Subcutaneous abdominal adipose tissue (tissue), 5 donors: ENCODE data around the gene ARFGEF3.

Experiments used
- H3K27ac ChIP-seq: one replicate; pipeline ENCODE4 v1.7.0; 2013; ENCODE audit warnings: low read depth, mild to moderate bottlenecking, inconsistent platforms, low read length, moderate library complexity
- H3K27me3 ChIP-seq, 5 donors: one replicate each; pipeline ENCODE4 v1.7.0; 2013; ENCODE audit warnings: low read length in 5 of 5, inconsistent platforms in 1 of 5; ENCODE audit not compliant: control insufficient read depth in 5 of 5, insufficient read depth in 4 of 5
- H3K36me3 ChIP-seq, 5 donors: one replicate each; pipeline ENCODE4 v1.7.0; 2013; ENCODE audit warnings: low read length in 5 of 5; ENCODE audit not compliant: control insufficient read depth in 5 of 5, insufficient read depth in 5 of 5
- H3K4me1 ChIP-seq, 5 donors: one replicate each; pipeline ENCODE4 v1.7.0; 2013; ENCODE audit warnings: low read length in 5 of 5, mild to moderate bottlenecking in 3 of 5, moderate library complexity in 1 of 5; ENCODE audit not compliant: control insufficient read depth in 5 of 5, insufficient read depth in 5 of 5
- H3K4me3 ChIP-seq, 5 donors: one replicate each; pipeline ENCODE4 v1.7.0; 2013; ENCODE audit warnings: low read length in 5 of 5, low read depth in 1 of 5
- H3K9ac ChIP-seq, 5 donors: one replicate each; pipeline ENCODE4 v1.7.0; 2013; ENCODE audit warnings: low read length in 5 of 5, mild to moderate bottlenecking in 4 of 5, moderate library complexity in 3 of 5
- H3K9me3 ChIP-seq, 5 donors: one replicate each; pipeline ENCODE4 v1.7.0; 2013; ENCODE audit warnings: low read length in 5 of 5; ENCODE audit not compliant: control insufficient read depth in 5 of 5
- donor health status: healthy.
- donor health status: healthy.
- donor health status: healthy.
- donor health status: healthy.
- donor health status: healthy.

Gene ARFGEF3

DNA sequence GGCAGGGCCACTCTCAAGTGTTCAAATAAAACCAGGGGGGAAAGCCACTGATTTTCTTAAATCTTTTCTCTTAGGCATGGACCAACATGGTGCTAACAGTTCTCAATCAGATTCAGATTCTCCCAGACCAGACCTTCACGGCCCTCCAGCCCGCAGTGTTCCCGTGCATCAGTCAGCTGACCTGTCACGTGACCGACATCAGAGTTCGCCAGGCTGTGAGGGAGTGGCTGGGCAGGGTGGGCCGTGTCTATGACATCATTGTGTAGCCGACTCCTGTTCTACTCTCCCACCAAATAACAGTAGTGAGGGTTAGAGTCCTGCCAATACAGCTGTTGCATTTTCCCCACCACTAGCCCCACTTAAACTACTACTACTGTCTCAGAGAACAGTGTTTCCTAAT, 174.5 kb downstream of the ARFGEF3 start:
- H3K4me1 ChIP-seq, result no peaks in the 10 kb centered on the region
- H3K27me3 ChIP-seq, result no peaks in the 10 kb centered on the region
- H3K4me3 ChIP-seq, result no peak overlapping the region
- H3K9me3 ChIP-seq, result no peaks in the 10 kb centered on the region
- H3K36me3 ChIP-seq, result peaks cover 0 to 4% (median 2%) of the 10 kb centered on the region in 5 donors
- no peak overlapping the region for H3K9ac ChIP-seq
- no peak overlapping the region for H3K27ac ChIP-seq

DNA sequence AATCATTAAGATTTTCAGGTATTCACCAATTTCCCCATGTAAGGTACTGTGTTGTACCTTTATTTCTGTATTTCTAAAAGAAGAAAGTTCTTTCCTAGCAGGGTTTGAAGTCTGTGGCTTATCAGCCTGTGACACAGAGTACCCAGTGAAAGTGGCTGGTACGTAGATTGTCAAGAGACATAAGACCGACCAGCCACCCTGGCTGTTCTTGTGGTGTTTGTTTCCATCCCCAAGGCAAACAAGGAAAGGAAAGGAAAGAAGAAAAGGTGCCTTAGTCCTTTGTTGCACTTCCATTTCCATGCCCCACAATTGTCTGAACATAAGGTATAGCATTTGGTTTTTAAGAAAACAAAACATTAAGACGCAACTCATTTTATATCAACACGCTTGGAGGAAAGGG, 175.3 kb downstream of the ARFGEF3 start:
- no peaks in the 10 kb centered on the region for H3K4me1 ChIP-seq
- H3K27me3 ChIP-seq, result no peaks in the 10 kb centered on the region
- peaks cover 0 to 4% (median 2%) of the 10 kb centered on the region in 5 donors for H3K36me3 ChIP-seq
- H3K27ac ChIP-seq, result no peak overlapping the region
- H3K9me3 ChIP-seq, result no peaks in the 10 kb centered on the region
- no peak overlapping the region for H3K4me3 ChIP-seq
- no peak overlapping the region for H3K9ac ChIP-seq

DNA sequence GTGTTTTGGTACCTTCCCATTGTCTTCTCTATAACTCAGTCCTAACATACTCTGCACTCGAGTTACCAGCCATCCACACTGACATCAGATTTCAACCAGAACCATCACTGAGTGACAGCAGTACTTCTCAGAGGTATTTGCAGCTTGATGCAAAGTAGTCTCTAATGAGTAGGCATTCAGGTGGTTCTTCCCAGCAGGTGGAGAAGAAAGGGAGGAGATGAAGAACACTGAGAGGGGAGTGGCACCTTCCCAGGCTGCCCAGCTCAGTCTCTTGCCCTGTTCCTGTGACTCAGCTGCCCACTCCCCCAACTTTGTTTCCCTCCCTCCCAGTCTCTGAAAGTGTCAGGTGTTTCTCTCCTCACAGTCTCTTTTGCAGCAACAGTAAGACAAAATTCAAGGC, 177.3 kb downstream of the ARFGEF3 start:
- H3K9ac ChIP-seq, result no peak overlapping the region
- H3K4me1 ChIP-seq, result no peaks in the 10 kb centered on the region
- H3K9me3 ChIP-seq, result no peaks in the 10 kb centered on the region
- H3K4me3 ChIP-seq, result no peak overlapping the region
- no peaks in the 10 kb centered on the region for H3K27me3 ChIP-seq
- peaks cover 0 to 4% (median 2%) of the 10 kb centered on the region in 5 donors for H3K36me3 ChIP-seq
- no peak overlapping the region for H3K27ac ChIP-seq

- no peaks in the 10 kb centered on the region for H3K9me3 ChIP-seq
- H3K27ac ChIP-seq, result no peak overlapping the region
- no peaks in the 10 kb centered on the region for H3K27me3 ChIP-seq
- peaks cover 0 to 2% (median 0%) of the 10 kb centered on the region in 5 donors for H3K36me3 ChIP-seq
- H3K4me3 ChIP-seq, result no peak overlapping the region
- no peaks in the 10 kb centered on the region for H3K4me1 ChIP-seq
- no peak overlapping the region for H3K9ac ChIP-seq
These were observed 179.4 kb downstream of the ARFGEF3 start for GRCh38 chr6:138341176-138341575.

- Histone ChIP-seq H3K36me3 (no peaks in the 10 kb centered on the region), H3K4me1 (no peaks in the 10 kb centered on the region), H3K4me3 (no peak overlapping the region), H3K9ac (no peak overlapping the region), H3K27ac (no peak overlapping the region), H3K9me3 (no peaks in the 10 kb centered on the region), H3K27me3 (no peaks in the 10 kb centered on the region)
These were observed 181.4 kb downstream of the ARFGEF3 start for GRCh38 chr6:138343112-138343511.

GRCh38 chr6:138345565-138346285, 184.0 kb downstream of the ARFGEF3 start:
- Histone ChIP-seq H3K27me3 (no peaks in the 10 kb centered on the region), H3K9ac (no peak overlapping the region), H3K27ac (no peak overlapping the region), H3K4me3 (no peak overlapping the region), H3K36me3 (no peaks in the 10 kb centered on the region), H3K9me3 (no peaks in the 10 kb centered on the region), H3K4me1 (no peaks in the 10 kb centered on the region)

GRCh38 chr6:138346302-138347195, 184.8 kb downstream of the ARFGEF3 start:
- no peaks in the 10 kb centered on the region for H3K36me3 ChIP-seq
- H3K4me3 ChIP-seq, result no peak overlapping the region
- no peaks in the 10 kb centered on the region for H3K9me3 ChIP-seq
- no peaks in the 10 kb centered on the region for H3K27me3 ChIP-seq
- H3K4me1 ChIP-seq, result no peaks in the 10 kb centered on the region
- H3K27ac ChIP-seq, result no peak overlapping the region
- H3K9ac ChIP-seq, result no peak overlapping the region

DNA sequence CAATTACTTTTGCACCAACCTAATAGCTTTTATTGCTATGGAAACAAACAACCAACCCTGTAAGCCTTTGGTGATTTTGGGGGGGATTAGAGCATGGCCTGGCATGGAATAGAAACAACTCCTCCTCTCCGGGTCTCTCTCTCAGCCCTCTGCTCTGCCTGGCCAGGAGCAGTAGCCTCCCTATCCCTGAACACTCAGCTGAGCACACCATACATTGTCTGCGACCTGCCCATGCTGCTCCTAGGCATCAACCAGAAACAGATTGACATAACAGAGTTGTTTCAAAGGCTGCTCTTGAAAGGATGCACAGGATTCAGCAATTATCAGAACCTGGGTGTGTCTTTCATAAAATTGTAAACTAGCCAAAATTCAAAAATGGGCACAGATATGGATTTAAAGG, 186.1 kb downstream of the ARFGEF3 start:
- Histone ChIP-seq H3K9me3 (no peaks in the 10 kb centered on the region), H3K4me1 (no peaks in the 10 kb centered on the region), H3K27ac (no peak overlapping the region), H3K4me3 (no peak overlapping the region), H3K36me3 (no peaks in the 10 kb centered on the region), H3K27me3 (no peaks in the 10 kb centered on the region), H3K9ac (no peak overlapping the region)

DNA sequence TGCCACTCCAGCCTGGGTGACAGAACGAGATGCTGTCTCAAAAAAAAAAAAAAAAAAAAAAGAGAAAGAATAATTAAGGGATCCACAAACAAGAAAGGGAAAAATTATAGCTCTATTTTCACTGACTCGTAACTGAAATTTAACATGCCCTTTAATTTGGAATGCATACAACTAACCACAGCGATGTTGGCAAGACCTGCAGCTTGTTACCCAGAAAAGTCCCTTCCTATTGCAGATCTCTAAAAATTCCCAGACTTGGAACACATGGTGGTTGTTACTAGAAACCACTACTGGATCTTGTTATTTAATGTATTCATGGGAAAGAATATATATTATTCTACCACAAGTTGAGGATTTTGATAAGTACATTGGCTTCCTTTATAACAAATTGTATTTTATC, 188.2 kb downstream of the ARFGEF3 start:
- no peaks in the 10 kb centered on the region for H3K36me3 ChIP-seq
- H3K4me3 ChIP-seq, result no peak overlapping the region
- H3K9me3 ChIP-seq, result no peaks in the 10 kb centered on the region
- H3K4me1 ChIP-seq, result no peaks in the 10 kb centered on the region
- H3K27ac ChIP-seq, result no peak overlapping the region
- H3K27me3 ChIP-seq, result no peaks in the 10 kb centered on the region
- no peak overlapping the region for H3K9ac ChIP-seq

- Histone ChIP-seq H3K9ac (no peak overlapping the region), H3K27ac (no peak overlapping the region), H3K36me3 (no peaks in the 10 kb centered on the region), H3K9me3 (no peaks in the 10 kb centered on the region), H3K27me3 (no peaks in the 10 kb centered on the region), H3K4me1 (no peaks in the 10 kb centered on the region), H3K4me3 (no peak overlapping the region)
These were observed 196.2 kb downstream of the ARFGEF3 start for GRCh38 chr6:138357928-138358327.
